Measurements from ENCODE around the gene NANOG.
"Not testable (repeated sequence)": the region's sequence is repeated elsewhere in the genome, so short reads cannot be mapped to it uniquely, and the experiment has no call there.

NANOG gene

DNA sequence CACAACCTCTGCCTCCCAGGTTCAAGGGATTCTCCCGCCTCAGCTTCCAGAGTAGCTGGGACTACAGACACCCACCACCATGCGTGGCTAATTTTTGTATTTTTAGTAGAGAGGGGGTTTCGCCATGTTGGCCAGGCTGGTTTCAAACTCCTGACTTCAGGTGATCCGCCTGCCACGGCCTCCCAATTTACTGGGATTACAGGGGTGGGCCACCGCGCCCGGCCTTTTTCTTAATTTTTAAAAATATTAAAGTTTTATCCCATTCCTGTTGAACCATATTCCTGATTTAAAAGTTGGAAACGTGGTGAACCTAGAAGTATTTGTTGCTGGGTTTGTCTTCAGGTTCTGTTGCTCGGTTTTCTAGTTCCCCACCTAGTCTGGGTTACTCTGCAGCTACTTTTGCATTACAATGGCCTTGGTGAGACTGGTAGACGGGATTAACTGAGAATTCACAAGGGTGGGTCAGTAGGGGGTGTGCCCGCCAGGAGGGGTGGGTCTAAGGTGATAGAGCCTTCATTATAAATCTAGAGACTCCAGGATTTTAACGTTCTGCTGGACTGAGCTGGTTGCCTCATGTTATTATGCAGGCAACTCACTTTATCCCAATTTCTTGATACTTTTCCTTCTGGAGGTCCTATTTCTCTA is at the start of gene NANOG:
TSS of gene NANOG (plus strand) at position 519 of the 645 bp plus-strand sequence. CDS start 213 bp downstream, outside the sequence.
- not testable (repeated sequence) for H3K4me1 ChIP-seq; H3K27ac ChIP-seq; H4K20me1 ChIP-seq; H3K4me3 ChIP-seq; H3K36me3 ChIP-seq; H3K9ac ChIP-seq; H3K9me3 ChIP-seq (replicated peaks in 1 of 11); H3K27me3 ChIP-seq; H3K4me2 ChIP-seq

DNA sequence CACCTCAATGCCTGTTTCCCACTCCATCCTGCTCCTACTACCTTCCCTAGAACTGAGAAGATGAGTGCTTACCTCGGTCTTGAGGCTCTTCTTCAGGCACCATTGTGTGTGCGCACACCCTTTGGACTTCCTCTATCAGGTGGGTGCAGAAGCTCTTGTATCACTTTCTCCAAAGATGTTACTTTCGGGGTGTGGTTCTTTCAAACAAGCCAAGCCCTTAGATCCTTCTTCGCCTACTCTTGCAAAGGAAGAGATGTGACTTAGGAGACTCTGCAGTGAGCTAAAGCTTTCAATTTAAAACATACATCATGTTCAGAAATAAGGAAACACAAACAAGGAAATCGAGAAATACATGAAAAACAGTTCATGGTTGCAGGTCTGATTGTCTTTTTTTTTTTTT is 42.0 kb upstream of the NANOG start, which contains the start of gene CLEC4C:
TSS of gene CLEC4C (minus strand) at position 130 of the 400 bp plus-strand sequence. CDS start at position 103, 27 bp downstream.
- no peaks in the 10 kb centered on the region for H3K36me3 ChIP-seq
- no peaks in the 10 kb centered on the region for H4K20me1 ChIP-seq
- peaks cover 0 to 18% (median 7%) of the 10 kb centered on the region in 11 experiments; a peak in 7 of 22 replicates for H3K9me3 ChIP-seq (replicated peaks in 1 of 11)
- TF ChIP-seq Cebpa-rat (IDR thresholded peaks at IDR 0.05): no peak
- peaks cover 0 to 49% (median 17%) of the 10 kb centered on the region in 10 experiments; a peak in 15 of 20 replicates for H3K4me1 ChIP-seq
- peak within 1 kb of the TSS in 2 of 11 experiments; percentile 24 to 43; a peak in 4 of 22 replicates for H3K27ac ChIP-seq
- H3K27me3 ChIP-seq: no peaks in the 10 kb centered on the region
- peak within 1 kb of the TSS in 6 of 11 experiments; percentile 19 to 44 (median 34); a peak in 8 of 22 replicates for H3K4me2 ChIP-seq
- H3K9ac ChIP-seq: no peak within 1 kb of the TSS
- no peak within 1 kb of the TSS for H3K4me3 ChIP-seq

DNA sequence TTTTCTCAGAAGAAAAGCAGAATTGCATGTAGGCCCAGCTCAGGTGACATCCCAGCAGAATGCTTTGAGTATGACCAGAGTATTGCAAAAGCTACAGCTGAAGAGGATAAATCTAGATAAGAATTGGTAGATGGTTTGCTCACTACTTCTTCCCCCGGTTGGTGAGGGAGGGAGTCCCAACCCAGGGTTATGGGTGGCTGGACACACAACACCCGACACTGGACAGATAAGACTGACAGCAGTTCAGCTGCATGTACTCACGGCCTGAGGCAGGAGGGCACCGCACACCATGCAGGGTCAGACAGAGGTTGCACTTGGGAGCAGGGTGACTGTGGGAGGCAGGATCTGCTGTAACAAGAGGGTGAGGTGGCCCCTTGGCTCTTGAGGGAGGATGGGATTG is 40.4 kb upstream of the NANOG start:
- no peaks in the 10 kb centered on the region for H3K36me3 ChIP-seq
- peaks cover 9 to 63% (median 32%) of the 10 kb centered on the region in 10 experiments; a peak in 19 of 20 replicates for H3K4me1 ChIP-seq
- peak overlapping the region in 6 of 11 experiments; percentile 15 to 40 (median 26); a peak in 8 of 22 replicates for H3K27ac ChIP-seq
- H3K27me3 ChIP-seq: no peaks in the 10 kb centered on the region
- no peak for TF ChIP-seq Cebpa-rat (IDR thresholded peaks at IDR 0.05)
- H3K4me2 ChIP-seq: peak overlapping the region in 3 of 11 experiments; percentile 4 to 46 (median 20); a peak in 1 of 22 replicates
- no peak overlapping the region for H3K4me3 ChIP-seq
- no peaks in the 10 kb centered on the region for H4K20me1 ChIP-seq
- H3K9me3 ChIP-seq (replicated peaks in 1 of 11): peaks cover 0 to 12% (median 7%) of the 10 kb centered on the region in 11 experiments; a peak in 7 of 22 replicates
- no peak overlapping the region for H3K9ac ChIP-seq

DNA sequence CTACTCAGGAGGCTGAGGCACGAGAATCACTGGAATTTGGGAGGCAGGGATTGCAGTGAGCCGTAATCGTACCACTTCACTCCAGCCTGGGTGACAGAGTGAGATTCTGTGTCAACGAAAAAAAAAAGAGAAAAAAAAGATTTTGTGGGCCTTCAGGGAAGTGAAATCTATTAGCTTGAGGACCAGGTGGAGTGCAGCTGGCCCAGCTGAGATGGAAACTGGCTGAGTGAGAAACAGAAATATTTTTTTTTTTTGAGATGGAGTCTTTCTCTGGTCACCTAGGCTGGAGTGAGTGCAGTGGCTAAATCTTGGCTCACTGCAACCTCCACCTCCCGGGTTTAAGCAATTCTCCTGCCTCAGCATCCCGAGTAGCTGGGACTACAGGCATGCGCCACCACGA is 39.8 kb upstream of the NANOG start:
- Histone ChIP-seq H3K9ac (no peak overlapping the region), H3K27me3 (no peaks in the 10 kb centered on the region), H3K27ac (peak overlapping the region in 6 of 11 experiments; percentile 15 to 40 (median 26); a peak in 9 of 22 replicates), H3K4me2 (peak overlapping the region in 3 of 11 experiments; percentile 4 to 46 (median 20); a peak in 3 of 22 replicates), H4K20me1 (no peaks in the 10 kb centered on the region), H3K9me3 (replicated peaks in 1 of 11) (peaks cover 0 to 11% (median 7%) of the 10 kb centered on the region in 11 experiments; a peak in 7 of 22 replicates), H3K4me3 (no peak overlapping the region), H3K36me3 (no peaks in the 10 kb centered on the region), H3K4me1 (peaks cover 9 to 63% (median 31%) of the 10 kb centered on the region in 10 experiments; a peak in 19 of 20 replicates)
- no peak for TF ChIP-seq Cebpa-rat (IDR thresholded peaks at IDR 0.05)

DNA sequence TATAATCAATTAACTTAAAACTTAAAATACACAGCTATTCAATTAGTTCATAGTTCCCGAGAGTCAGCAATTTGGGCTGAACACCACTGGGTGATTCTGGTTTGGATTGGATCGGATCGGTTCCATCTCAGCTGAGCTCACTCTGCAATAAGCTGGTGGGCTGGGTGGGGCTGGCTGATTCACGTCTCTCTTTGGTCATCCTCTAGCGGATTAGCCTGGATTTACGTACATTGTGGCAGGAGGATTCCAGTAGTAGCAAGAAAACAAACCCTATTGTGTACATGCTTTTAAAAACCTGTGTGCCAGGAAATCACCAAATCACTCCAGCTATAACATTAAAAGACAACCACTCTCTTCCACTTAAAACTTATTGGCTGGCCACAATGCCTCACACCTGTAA is 38.9 kb upstream of the NANOG start:
- H3K27me3 ChIP-seq: no peaks in the 10 kb centered on the region
- no peak overlapping the region for H3K4me2 ChIP-seq
- no peaks in the 10 kb centered on the region for H3K36me3 ChIP-seq
- H3K9ac ChIP-seq: no peak overlapping the region
- H3K4me1 ChIP-seq: peaks cover 9 to 62% (median 29%) of the 10 kb centered on the region in 10 experiments; a peak in 19 of 20 replicates
- no peak overlapping the region; a peak in 1 of 22 replicates for H3K27ac ChIP-seq
- H3K9me3 ChIP-seq (replicated peaks in 1 of 11): peaks cover 0 to 11% (median 7%) of the 10 kb centered on the region in 11 experiments; a peak in 7 of 22 replicates
- no peak for TF ChIP-seq Cebpa-rat (IDR thresholded peaks at IDR 0.05)
- H3K4me3 ChIP-seq: no peak overlapping the region
- H4K20me1 ChIP-seq: no peaks in the 10 kb centered on the region

DNA sequence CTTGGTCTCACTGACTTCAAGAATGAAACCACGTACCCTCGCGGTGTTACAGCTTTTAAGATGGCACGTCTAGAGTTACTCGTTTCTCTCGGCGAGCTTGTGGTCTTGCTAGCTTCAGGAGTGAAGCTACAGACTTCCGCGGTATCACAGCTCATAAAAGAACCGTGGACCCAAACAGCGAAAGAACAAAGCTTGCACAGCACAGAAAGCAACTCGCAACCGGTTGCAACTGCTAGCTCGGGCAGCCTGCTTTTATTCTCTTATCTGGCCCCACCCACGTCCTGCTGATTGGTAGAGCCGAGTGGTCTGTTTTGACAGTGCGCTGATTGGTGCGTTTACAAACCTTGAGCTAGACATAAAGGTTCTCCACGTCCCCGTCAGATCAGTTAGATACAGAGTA is 37.8 kb upstream of the NANOG start:
- no peaks in the 10 kb centered on the region for H3K36me3 ChIP-seq
- H3K4me3 ChIP-seq: no peak overlapping the region
- no peak overlapping the region for H3K4me2 ChIP-seq
- H3K9ac ChIP-seq: no peak overlapping the region
- peaks cover 9 to 62% (median 29%) of the 10 kb centered on the region in 10 experiments; a peak in 19 of 20 replicates for H3K4me1 ChIP-seq
- no peak for TF ChIP-seq Cebpa-rat (IDR thresholded peaks at IDR 0.05)
- no peaks in the 10 kb centered on the region for H3K27me3 ChIP-seq
- H4K20me1 ChIP-seq: no peaks in the 10 kb centered on the region
- H3K9me3 ChIP-seq (replicated peaks in 1 of 11): peaks cover 0 to 11% (median 7%) of the 10 kb centered on the region in 11 experiments; a peak in 7 of 22 replicates
- H3K27ac ChIP-seq: peak overlapping the region in 6 of 11 experiments; percentile 63 to 78 (median 74); a peak in 8 of 22 replicates

DNA sequence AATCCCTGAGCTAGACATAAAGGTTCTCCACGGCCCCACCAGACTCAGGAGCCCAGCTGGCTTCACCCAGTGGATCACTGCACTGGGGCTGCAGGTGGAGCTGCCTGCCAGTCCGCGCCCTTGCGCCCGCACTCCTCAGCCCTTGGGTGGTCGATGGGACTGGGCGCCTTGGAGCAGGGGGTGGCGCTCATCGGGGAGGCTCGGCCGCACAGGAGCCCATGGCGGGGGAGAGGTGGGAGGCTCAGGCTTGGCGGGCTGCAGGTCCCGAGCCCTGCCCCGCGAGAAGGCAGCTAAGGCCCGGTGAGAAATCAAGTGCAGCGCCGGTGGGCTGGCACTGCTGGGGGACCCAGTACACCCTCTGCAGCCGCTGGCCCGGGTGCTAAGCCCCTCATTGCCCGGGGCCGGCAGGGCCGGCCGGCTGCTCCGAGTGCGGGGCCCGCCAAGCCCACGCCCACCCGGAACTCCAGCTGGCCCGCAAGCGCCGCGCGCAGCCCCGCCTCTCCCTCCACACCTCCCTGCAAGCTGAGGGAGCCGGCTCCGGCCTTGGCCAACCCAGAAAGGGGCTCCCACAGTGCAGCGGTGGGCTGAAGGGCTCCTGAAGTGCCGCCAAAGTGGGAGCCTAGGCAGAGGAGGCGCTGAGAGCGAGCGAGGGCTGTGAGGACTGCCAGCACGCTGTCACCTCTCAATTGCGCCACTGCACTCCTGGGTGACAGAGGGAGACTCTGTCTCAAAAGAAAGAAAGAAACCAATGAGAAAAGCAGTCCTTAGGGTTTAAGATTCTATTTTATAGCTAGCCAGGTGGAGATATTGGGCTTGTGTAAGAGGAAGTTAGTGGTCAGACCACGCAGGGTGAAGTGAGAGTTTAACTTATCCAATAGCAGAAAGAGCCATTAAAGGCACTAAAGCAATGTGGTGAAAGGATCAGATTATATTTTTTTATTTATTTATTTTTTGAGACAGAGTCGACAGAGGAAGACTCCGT is 37.0 kb upstream of the NANOG start:
- H3K4me2 ChIP-seq: peak overlapping the region; percentile 18 to 73 (median 53); a peak in 19 of 22 replicates
- peaks cover 9 to 57% (median 27%) of the 10 kb centered on the region in 10 experiments; a peak in 19 of 20 replicates for H3K4me1 ChIP-seq
- H3K27ac ChIP-seq: peak overlapping the region in 8 of 11 experiments; percentile 67 to 78 (median 76); a peak in 16 of 22 replicates
- H3K36me3 ChIP-seq, H3K4me3 ChIP-seq, H3K27me3 ChIP-seq, H4K20me1 ChIP-seq: not testable (repeated sequence)
- TF ChIP-seq Cebpa-rat (IDR thresholded peaks at IDR 0.05): peak in 3 of 11 experiments; percentile 19 to 50 (median 44); a peak in 1 of 22 replicates
- H3K9me3 ChIP-seq (replicated peaks in 1 of 11): peaks cover 0 to 11% (median 7%) of the 10 kb centered on the region in 11 experiments; a peak in 7 of 22 replicates
- peak overlapping the region in 4 of 11 experiments; percentile 33 to 52 (median 40); a peak in 3 of 22 replicates for H3K9ac ChIP-seq

DNA sequence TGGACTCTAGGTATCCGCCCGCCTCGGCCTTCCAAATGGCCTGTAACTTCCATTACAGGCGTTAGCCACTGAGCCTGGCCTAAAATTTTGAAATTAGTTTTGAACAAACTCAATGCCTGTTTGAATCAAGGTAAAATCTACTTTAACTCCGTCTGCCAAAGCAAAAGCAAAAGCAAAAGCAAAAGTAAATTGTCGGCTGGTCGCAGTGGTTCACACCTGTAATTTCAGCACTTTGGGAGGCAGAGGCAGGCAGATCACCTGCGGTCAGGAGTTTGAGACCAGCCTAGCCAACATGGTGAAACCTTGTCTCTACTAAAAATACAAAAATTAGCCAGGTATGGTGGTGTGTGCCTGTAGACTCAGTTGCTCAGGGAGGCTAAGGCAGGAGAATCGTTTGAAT is 33.5 kb upstream of the NANOG start:
- H3K9ac ChIP-seq, H3K27me3 ChIP-seq, H3K27ac ChIP-seq, H3K36me3 ChIP-seq, H3K4me3 ChIP-seq, H4K20me1 ChIP-seq, H3K4me2 ChIP-seq: not testable (repeated sequence)
- peaks cover 0 to 11% (median 7%) of the 10 kb centered on the region in 11 experiments; a peak in 7 of 22 replicates for H3K9me3 ChIP-seq (replicated peaks in 1 of 11)
- H3K4me1 ChIP-seq: peaks cover 9 to 38% (median 29%) of the 10 kb centered on the region in 10 experiments; a peak in 19 of 20 replicates
